CD4-positive, alpha-beta T cell treated with Interleukin-6 for 4 hours (primary cell): Measurements from ENCODE around the gene DENND1A.
"Not testable (repeated sequence)": the region's sequence is repeated elsewhere in the genome, so short reads cannot be mapped to it uniquely, and the experiment has no call there.

Source experiments
- DNase-seq: peaks from one replicate; pipeline ENCODE4 v3.0.0-alpha.2; 2020; ENCODE audit warnings: mixed read lengths

Gene DENND1A

GRCh38 chr9:123643518-123643917, 286.4 kb downstream of the DENND1A start:
- DNase-seq, result no peak

- no peak for DNase-seq
Measured at GRCh38 chr9:123642291-123643278, 287.3 kb downstream of the DENND1A start.

- DNase-seq, result no peak
Measured at GRCh38 chr9:123640792-123641222, 289.1 kb downstream of the DENND1A start.

GRCh38 chr9:123639743-123640142, 290.2 kb downstream of the DENND1A start:
- no peak for DNase-seq

GRCh38 chr9:123637945-123638634, 291.8 kb downstream of the DENND1A start:
- no peak for DNase-seq

GRCh38 chr9:123637606-123637944, 292.4 kb downstream of the DENND1A start:
- no peak for DNase-seq

- DNase-seq, result not testable (repeated sequence)
Measured at GRCh38 chr9:123636805-123637204, 293.1 kb downstream of the DENND1A start.

- DNase-seq, result no peak
Measured at GRCh38 chr9:123631862-123632261, 298.1 kb downstream of the DENND1A start.

GRCh38 chr9:123630233-123630632, 299.7 kb downstream of the DENND1A start:
- no peak for DNase-seq

GRCh38 chr9:123629531-123629930, 300.4 kb downstream of the DENND1A start:
- DNase-seq, result no peak

- no peak for DNase-seq
Measured at GRCh38 chr9:123622711-123623241, 307.1 kb downstream of the DENND1A start.

- no peak for DNase-seq
Measured at GRCh38 chr9:123620239-123620638, 309.7 kb downstream of the DENND1A start.

- no peak for DNase-seq
Measured at GRCh38 chr9:123617952-123618678, 311.8 kb downstream of the DENND1A start.

GRCh38 chr9:123617286-123617685, 312.6 kb downstream of the DENND1A start:
- DNase-seq, result no peak

- DNase-seq, result no peak
Measured at GRCh38 chr9:123616707-123617106, 313.2 kb downstream of the DENND1A start.

- no peak for DNase-seq
Measured at GRCh38 chr9:123615381-123615780, 314.5 kb downstream of the DENND1A start.

GRCh38 chr9:123614306-123615263, 315.3 kb downstream of the DENND1A start:
- no peak for DNase-seq

- no peak for DNase-seq
Measured at GRCh38 chr9:123611226-123611625, 318.7 kb downstream of the DENND1A start.

- no peak for DNase-seq
Measured at GRCh38 chr9:123609844-123610243, 320.1 kb downstream of the DENND1A start.

GRCh38 chr9:123608104-123608503, 321.8 kb downstream of the DENND1A start:
- DNase-seq, result no peak

GRCh38 chr9:123607479-123607878, 322.4 kb downstream of the DENND1A start:
- no peak for DNase-seq

- DNase-seq, result no peak
Measured at GRCh38 chr9:123606141-123606540, 323.8 kb downstream of the DENND1A start.
